Mucosa of rectum (tissue), 2 donors: Measurements from ENCODE around the gene TMEM52.

Source experiments
- H3K27ac ChIP-seq, 2 donors: one replicate each; pipeline ENCODE4 v1.7.0; 2013; ENCODE audit warnings: inconsistent platforms in 2 of 2, low read depth in 2 of 2, low read length in 2 of 2
- H3K27me3 ChIP-seq, 2 donors: one replicate each; pipeline ENCODE4 v1.7.0; 2013; ENCODE audit warnings: low read length in 2 of 2; ENCODE audit not compliant: control insufficient read depth in 2 of 2, insufficient read depth in 2 of 2
- H3K36me3 ChIP-seq, 2 donors: one replicate each; pipeline ENCODE4 v1.7.0; 2013; ENCODE audit warnings: low read length in 2 of 2; ENCODE audit not compliant: control insufficient read depth in 2 of 2, insufficient read depth in 2 of 2
- H3K4me1 ChIP-seq, 2 donors: one replicate each; pipeline ENCODE4 v1.7.0; 2013; ENCODE audit warnings: low read length in 2 of 2, mild to moderate bottlenecking in 1 of 2; ENCODE audit not compliant: control insufficient read depth in 2 of 2, insufficient read depth in 2 of 2
- H3K4me3 ChIP-seq, 2 donors: one replicate each; pipeline ENCODE4 v1.7.0; 2013; ENCODE audit warnings: low read length in 2 of 2
- H3K9ac ChIP-seq, 2 donors: one replicate each; pipeline ENCODE4 v1.7.0; 2013; ENCODE audit warnings: low read length in 2 of 2, low read depth in 1 of 2, mild to moderate bottlenecking in 1 of 2
- H3K9me3 ChIP-seq, 2 donors: one replicate each; pipeline ENCODE4 v1.7.0; 2013; ENCODE audit warnings: low read length in 2 of 2; ENCODE audit not compliant: control insufficient read depth in 2 of 2
- donor health status: healthy.
- donor health status: Normal muscosa, but diverticular disease.

The TMEM52 gene

GRCh38 chr1:1959459-1959839, 40.4 kb upstream of the TMEM52 start:
- Histone ChIP-seq H3K36me3 (no peaks in the 10 kb centered on the region), H3K4me1 (no peaks in the 10 kb centered on the region), H3K27ac (no peak overlapping the region), H3K9me3 (no peaks in the 10 kb centered on the region), H3K4me3 (no peak overlapping the region), H3K9ac (no peak overlapping the region), H3K27me3 (peaks cover 2 to 3% of the 10 kb centered on the region in 2 donors)

- Histone ChIP-seq H3K4me1 (no peaks in the 10 kb centered on the region), H3K9me3 (no peaks in the 10 kb centered on the region), H3K36me3 (no peaks in the 10 kb centered on the region), H3K27ac (no peak overlapping the region), H3K9ac (no peak overlapping the region), H3K4me3 (no peak overlapping the region), H3K27me3 (peaks cover 2 to 3% of the 10 kb centered on the region in 2 donors)
Measured at GRCh38 chr1:1958071-1958541, 39.0 kb upstream of the TMEM52 start.

GRCh38 chr1:1957533-1957961, 38.5 kb upstream of the TMEM52 start:
- H3K36me3 ChIP-seq = no peaks in the 10 kb centered on the region
- H3K27ac ChIP-seq = no peak overlapping the region
- no peak overlapping the region for H3K9ac ChIP-seq
- H3K9me3 ChIP-seq = no peaks in the 10 kb centered on the region
- peaks cover 0 to 3% of the 10 kb centered on the region in 2 donors for H3K27me3 ChIP-seq
- no peak overlapping the region for H3K4me3 ChIP-seq
- no peaks in the 10 kb centered on the region for H3K4me1 ChIP-seq

- no peaks in the 10 kb centered on the region for H3K4me1 ChIP-seq
- H3K27ac ChIP-seq = no peak overlapping the region
- no peaks in the 10 kb centered on the region for H3K9me3 ChIP-seq
- H3K27me3 ChIP-seq = peaks cover 0 to 3% of the 10 kb centered on the region in 2 donors
- H3K9ac ChIP-seq = no peak overlapping the region
- H3K36me3 ChIP-seq = no peaks in the 10 kb centered on the region
- no peak overlapping the region for H3K4me3 ChIP-seq
Measured at GRCh38 chr1:1956586-1957532, 37.8 kb upstream of the TMEM52 start.

- Histone ChIP-seq H3K4me1 (no peaks in the 10 kb centered on the region), H3K4me3 (no peak overlapping the region), H3K27ac (no peak overlapping the region), H3K9ac (no peak overlapping the region), H3K36me3 (no peaks in the 10 kb centered on the region), H3K27me3 (peaks cover 0 to 3% of the 10 kb centered on the region in 2 donors), H3K9me3 (no peaks in the 10 kb centered on the region)
Measured at GRCh38 chr1:1956101-1956500, 37.0 kb upstream of the TMEM52 start.

- Histone ChIP-seq H3K9ac (no peak overlapping the region), H3K4me3 (no peak overlapping the region), H3K4me1 (no peaks in the 10 kb centered on the region), H3K27ac (no peak overlapping the region), H3K36me3 (no peaks in the 10 kb centered on the region), H3K9me3 (no peaks in the 10 kb centered on the region), H3K27me3 (peaks cover 0 to 3% of the 10 kb centered on the region in 2 donors)
Measured at GRCh38 chr1:1955621-1956094, 36.6 kb upstream of the TMEM52 start.

GRCh38 chr1:1954831-1955441, 35.9 kb upstream of the TMEM52 start:
- Histone ChIP-seq H3K9me3 (no peaks in the 10 kb centered on the region), H3K36me3 (no peaks in the 10 kb centered on the region), H3K27ac (no peak overlapping the region), H3K27me3 (peaks cover 0 to 3% of the 10 kb centered on the region in 2 donors), H3K4me1 (no peaks in the 10 kb centered on the region), H3K9ac (no peak overlapping the region), H3K4me3 (no peak overlapping the region)

GRCh38 chr1:1954015-1954414, 34.9 kb upstream of the TMEM52 start:
- Histone ChIP-seq H3K9me3 (no peaks in the 10 kb centered on the region), H3K27ac (no peak overlapping the region), H3K36me3 (no peaks in the 10 kb centered on the region), H3K4me3 (no peak overlapping the region), H3K27me3 (no peaks in the 10 kb centered on the region), H3K9ac (no peak overlapping the region), H3K4me1 (no peaks in the 10 kb centered on the region)

GRCh38 chr1:1950940-1951339, 31.9 kb upstream of the TMEM52 start:
- peaks cover 0 to 2% of the 10 kb centered on the region in 2 donors for H3K4me1 ChIP-seq
- H3K9me3 ChIP-seq = no peaks in the 10 kb centered on the region
- no peaks in the 10 kb centered on the region for H3K36me3 ChIP-seq
- H3K4me3 ChIP-seq = no peak overlapping the region
- H3K27ac ChIP-seq = no peak overlapping the region
- no peak overlapping the region for H3K9ac ChIP-seq
- no peaks in the 10 kb centered on the region for H3K27me3 ChIP-seq

GRCh38 chr1:1948783-1949182, 29.7 kb upstream of the TMEM52 start:
- Histone ChIP-seq H3K36me3 (no peaks in the 10 kb centered on the region), H3K4me1 (peaks cover 2 to 5% of the 10 kb centered on the region in 2 donors), H3K9ac (no peak overlapping the region), H3K27ac (no peak overlapping the region), H3K27me3 (no peaks in the 10 kb centered on the region), H3K4me3 (no peak overlapping the region), H3K9me3 (no peaks in the 10 kb centered on the region)
